ENCODE measurements around the gene KCNK16. TPM values are rescaled to one million over a fixed set of nuclear protein-coding genes. Genes with fewer than 3 reads are reported as not detected.

Gene KCNK16
- total and polyA plus RNA-seq, 10 of the 15 experiments (the other 5 are each of a cell fraction or from before 2014, with no cell fraction given) = not detected

DNA sequence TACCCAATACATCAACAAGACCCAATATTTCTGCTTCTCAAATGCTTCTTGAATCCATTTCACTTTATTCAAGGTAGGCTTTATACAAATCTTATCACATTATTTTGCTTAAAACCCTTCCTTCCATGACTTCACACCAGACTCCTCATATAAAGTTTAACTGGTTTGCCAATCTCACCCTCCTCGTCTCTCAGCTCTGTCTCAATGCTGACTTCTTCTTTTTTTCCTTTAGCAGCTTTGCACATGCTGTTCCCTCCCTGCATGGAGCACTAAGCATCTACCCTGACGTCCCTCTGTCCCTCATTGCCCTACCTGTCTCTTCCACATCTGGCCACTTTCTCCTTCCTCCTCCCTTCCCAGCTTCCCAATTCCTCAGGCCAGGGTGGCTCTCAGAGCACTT, 39.7 kb downstream of the KCNK16 start:
- CTCF ChIA-PET = no interaction called here
- Histone ChIP-seq H2AFZ (ENCODE audit: control insufficient read depth, low read depth, low read length) (no peak overlapping the region), H3K9me3 (replicated peaks; ENCODE audit: control insufficient read depth, insufficient read depth, low read length) (no peaks in the 10 kb centered on the region), H3K27ac (ENCODE audit: control insufficient read depth, insufficient read depth) (no peak overlapping the region), H3K9ac (ENCODE audit: control insufficient read depth, insufficient read depth, low read length) (no peak overlapping the region), H3K4me2 (ENCODE audit: control insufficient read depth, insufficient read depth) (no peak overlapping the region), H3K4me1 (ENCODE audit: control insufficient read depth, insufficient read depth, low read length) (0 out of 2 replicates have a peak, but pooled peaks cover 3% of the 10 kb centered on the region), H3K36me3 (ENCODE audit: control insufficient read depth in 2 of 2, insufficient read depth in 2 of 2, low read length in 1 of 2) (no peaks in the 10 kb centered on the region), H3K79me2 (ENCODE audit: control insufficient read depth, insufficient read depth, low read length) (no peaks in the 10 kb centered on the region), H3K4me3 (no peak overlapping the region), H3K27me3 (replicated peaks in 1 of 2; ENCODE audit: control insufficient read depth in 2 of 2, insufficient read depth in 2 of 2, low read length in 1 of 2) (peaks cover 3 to 10% of the 10 kb centered on the region in 2 experiments; a peak in 3 of 4 replicates), H4K20me1 (ENCODE audit: control insufficient read depth, insufficient read depth) (no peaks in the 10 kb centered on the region)
- 7% methylated on average over 2 of the region's 2 CpGs for WGBS (ENCODE audit: insufficient coverage, insufficient replicate concordance, low lambda C conversion rate, missing lambda C conversion rate)
- in situ Hi-C loops (cut with MboI) (no loop called here), intact Hi-C loops (cut with micrococcal nuclease; ENCODE audit: unreplicated experiment) (no loop called here)
- FAIRE-seq (no peak), ATAC-seq (no peak), DNase-seq (ENCODE audit: low read depth, low spot score) (no peak)
- RAD21 ChIA-PET (ENCODE audit: unreplicated experiment) = no interaction called here
- BruUV-seq (replicated peaks) = no TSS peak
- SMC1A ChIA-PET (ENCODE audit: uncharacterized antibody, unreplicated experiment) = no interaction called here
- TF ChIP-seq JUND (IDR thresholded peaks at IDR 0.05; ENCODE audit: low read depth, low read length) (no peak), ZNF384 (IDR thresholded peaks at IDR 0.05; ENCODE audit: borderline replicate concordance, low read depth, low read length) (no peak), ESRRA (IDR thresholded peaks at IDR 0.05; ENCODE audit: low read length) (no peak), YBX1 (IDR thresholded peaks at IDR 0.05) (no peak), SREBF1 (IDR thresholded peaks at IDR 0.05; ENCODE audit: low read length) (no peak), RELA (IDR thresholded peaks at IDR 0.05; ENCODE audit: borderline replicate concordance, partially characterized antibody) (no peak), CREB1 (IDR thresholded peaks at IDR 0.05; ENCODE audit: low read depth) (no peak), REST (IDR thresholded peaks at IDR 0.05; ENCODE audit: low read depth, low read length) (no peak), TCF12 (IDR thresholded peaks at IDR 0.05; ENCODE audit: low read depth, low read length) (no peak), ZBTB33 (IDR thresholded peaks at IDR 0.05) (no peak), RFX5 (IDR thresholded peaks at IDR 0.05; ENCODE audit: low read depth, low read length) (no peak), ZBED1 (IDR thresholded peaks at IDR 0.05; ENCODE audit: borderline replicate concordance) (no peak), IRF4 (IDR thresholded peaks at IDR 0.05; ENCODE audit: low read depth, low read length) (no peak), DPF2 (IDR thresholded peaks at IDR 0.05) (no peak), EGR1 (IDR thresholded peaks at IDR 0.05; ENCODE audit: borderline replicate concordance in 1 of 2, low read depth in 2 of 2, low read length in 2 of 2) (no peak), FOXK2 (IDR thresholded peaks at IDR 0.05) (no peak)
- TF ChIP-seq, protein P1, sequence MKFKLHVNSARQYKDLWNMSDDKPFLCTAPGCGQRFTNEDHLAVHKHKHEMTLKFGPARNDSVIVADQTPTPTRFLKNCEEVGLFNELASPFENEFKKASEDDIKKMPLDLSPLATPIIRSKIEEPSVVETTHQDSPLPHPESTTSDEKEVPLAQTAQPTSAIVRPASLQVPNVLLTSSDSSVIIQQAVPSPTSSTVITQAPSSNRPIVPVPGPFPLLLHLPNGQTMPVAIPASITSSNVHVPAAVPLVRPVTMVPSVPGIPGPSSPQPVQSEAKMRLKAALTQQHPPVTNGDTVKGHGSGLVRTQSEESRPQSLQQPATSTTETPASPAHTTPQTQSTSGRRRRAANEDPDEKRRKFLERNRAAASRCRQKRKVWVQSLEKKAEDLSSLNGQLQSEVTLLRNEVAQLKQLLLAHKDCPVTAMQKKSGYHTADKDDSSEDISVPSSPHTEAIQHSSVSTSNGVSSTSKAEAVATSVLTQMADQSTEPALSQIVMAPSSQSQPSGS (IDR thresholded peaks at IDR 0.05; ENCODE audit: low read length) = no peak
- TF ChIP-seq, protein P2, sequence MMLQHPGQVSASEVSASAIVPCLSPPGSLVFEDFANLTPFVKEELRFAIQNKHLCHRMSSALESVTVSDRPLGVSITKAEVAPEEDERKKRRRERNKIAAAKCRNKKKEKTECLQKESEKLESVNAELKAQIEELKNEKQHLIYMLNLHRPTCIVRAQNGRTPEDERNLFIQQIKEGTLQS (IDR thresholded peaks at IDR 0.05; ENCODE audit: borderline replicate concordance, extremely low read depth, low read depth, low read length) = no peak
- TF ChIP-seq, protein P3, sequence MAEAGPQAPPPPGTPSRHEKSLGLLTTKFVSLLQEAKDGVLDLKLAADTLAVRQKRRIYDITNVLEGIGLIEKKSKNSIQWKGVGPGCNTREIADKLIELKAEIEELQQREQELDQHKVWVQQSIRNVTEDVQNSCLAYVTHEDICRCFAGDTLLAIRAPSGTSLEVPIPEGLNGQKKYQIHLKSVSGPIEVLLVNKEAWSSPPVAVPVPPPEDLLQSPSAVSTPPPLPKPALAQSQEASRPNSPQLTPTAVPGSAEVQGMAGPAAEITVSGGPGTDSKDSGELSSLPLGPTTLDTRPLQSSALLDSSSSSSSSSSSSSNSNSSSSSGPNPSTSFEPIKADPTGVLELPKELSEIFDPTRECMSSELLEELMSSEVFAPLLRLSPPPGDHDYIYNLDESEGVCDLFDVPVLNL (IDR thresholded peaks at IDR 0.05; ENCODE audit: low read depth, low read length) = no peak
- POLR2A ChIA-PET = no interaction called here

Measured in GM12878 (cell line).